ENCODE results near the gene NR5A2.

NR5A2 gene

GRCh38 chr1:200115532-200115931 lies 88.0 kb downstream of the NR5A2 start:
- FAIRE-seq (no peak), DNase-seq (ENCODE audit: extremely low spot score, insufficient read length, low read depth) (no peak)

- DNase-seq (ENCODE audit: extremely low spot score, insufficient read length, low read depth) (no peak), FAIRE-seq (no peak)
Observed at GRCh38 chr1:200116324-200116723, 88.8 kb downstream of the NR5A2 start.

- FAIRE-seq (no peak), DNase-seq (ENCODE audit: extremely low spot score, insufficient read length, low read depth) (peak; percentile 11)
Observed at GRCh38 chr1:200118779-200119505, 91.4 kb downstream of the NR5A2 start.

- no peak for FAIRE-seq
- DNase-seq (ENCODE audit: extremely low spot score, insufficient read length, low read depth): no peak
Observed at GRCh38 chr1:200121421-200121820, 93.9 kb downstream of the NR5A2 start.

- FAIRE-seq: no peak
- no peak for DNase-seq (ENCODE audit: extremely low spot score, insufficient read length, low read depth)
Observed at GRCh38 chr1:200124309-200124708, 96.8 kb downstream of the NR5A2 start.

GRCh38 chr1:200128081-200128480 lies 100.6 kb downstream of the NR5A2 start:
- DNase-seq (ENCODE audit: extremely low spot score, insufficient read length, low read depth) (no peak), FAIRE-seq (no peak)

GRCh38 chr1:200128944-200129879 lies 101.7 kb downstream of the NR5A2 start:
- no peak for DNase-seq (ENCODE audit: extremely low spot score, insufficient read length, low read depth)
- FAIRE-seq: peak; percentile 59

- FAIRE-seq (no peak), DNase-seq (ENCODE audit: extremely low spot score, insufficient read length, low read depth) (no peak)
Observed at GRCh38 chr1:200130552-200130951, 103.0 kb downstream of the NR5A2 start.

- DNase-seq (ENCODE audit: extremely low spot score, insufficient read length, low read depth) (no peak), FAIRE-seq (no peak)
Observed at GRCh38 chr1:200131551-200132125, 104.1 kb downstream of the NR5A2 start.

GRCh38 chr1:200133123-200133522 lies 105.6 kb downstream of the NR5A2 start:
- FAIRE-seq (no peak), DNase-seq (ENCODE audit: extremely low spot score, insufficient read length, low read depth) (no peak)

- FAIRE-seq (no peak), DNase-seq (ENCODE audit: extremely low spot score, insufficient read length, low read depth) (no peak)
Observed at GRCh38 chr1:200134116-200134515, 106.6 kb downstream of the NR5A2 start.

- FAIRE-seq (no peak), DNase-seq (ENCODE audit: extremely low spot score, insufficient read length, low read depth) (no peak)
Observed at GRCh38 chr1:200136384-200136783, 108.9 kb downstream of the NR5A2 start.

- peak; percentile 49 for FAIRE-seq
Observed at GRCh38 chr1:200139661-200140250, 112.2 kb downstream of the NR5A2 start.

GRCh38 chr1:200143347-200143746 lies 115.8 kb downstream of the NR5A2 start:
- DNase-seq (ENCODE audit: extremely low spot score, insufficient read length, low read depth) (no peak), FAIRE-seq (no peak)

More at GRCh38 chr1:200139661-200140250, 112.2 kb downstream of the NR5A2 start:
- no peak for DNase-seq (ENCODE audit: extremely low spot score, insufficient read length, low read depth)

- no peak for DNase-seq (ENCODE audit: extremely low spot score, insufficient read length, low read depth)
- peak; percentile 5 for FAIRE-seq
Observed at GRCh38 chr1:200146100-200146499, 118.6 kb downstream of the NR5A2 start.

- DNase-seq (ENCODE audit: extremely low spot score, insufficient read length, low read depth) (no peak), FAIRE-seq (no peak)
Observed at GRCh38 chr1:200147094-200147493, 119.6 kb downstream of the NR5A2 start.

GRCh38 chr1:200147742-200148141 lies 120.2 kb downstream of the NR5A2 start:
- DNase-seq (ENCODE audit: extremely low spot score, insufficient read length, low read depth) (no peak), FAIRE-seq (no peak)

GRCh38 chr1:200150006-200150405 lies 122.5 kb downstream of the NR5A2 start:
- DNase-seq (ENCODE audit: extremely low spot score, insufficient read length, low read depth) (no peak), FAIRE-seq (no peak)

GRCh38 chr1:200150721-200151120 lies 123.2 kb downstream of the NR5A2 start:
- DNase-seq (ENCODE audit: extremely low spot score, insufficient read length, low read depth): no peak
- peak; percentile 63 for FAIRE-seq

GRCh38 chr1:200152336-200152735 lies 124.8 kb downstream of the NR5A2 start:
- FAIRE-seq (no peak), DNase-seq (ENCODE audit: extremely low spot score, insufficient read length, low read depth) (no peak)

Measured in GM18507 (cell line).